ENCODE data around the gene PNPLA1.

GRCh38 chr6:36329798-36330291 is 60.0 kb downstream of the PNPLA1 start:
- no peak for TF ChIP-seq CTCF (conservative IDR thresholded peaks at IDR 0.05)
- no peak for TF ChIP-seq ZFX (IDR thresholded peaks at IDR 0.05)

All from C4-2B (cell line).